NOMO-1 (cell line): ENCODE data around the gene L2HGDH.
"Not testable (repeated sequence)": the region's sequence is repeated elsewhere in the genome, so short reads cannot be mapped to it uniquely, and the experiment has no call there.

ENCODE experiments used
- DNase-seq, 2 experiments: peaks; one replicate each; lab custom pipeline; 2025; ENCODE audit not compliant: unreplicated experiment in 2 of 2; lab: John Stamatoyannopoulos, UW

The L2HGDH gene

GRCh38 chr14:50311972-50312733 is at the start of gene L2HGDH, which contains the start of gene DMAC2L:
TSS of gene L2HGDH (minus strand) at chr14:50312229. CDS start at chr14:50312150, 79 bp downstream.
TSS of gene DMAC2L (plus strand) at chr14:50312324. CDS start at chr14:50321488, 9,164 bp downstream.
- DNase-seq, result peak; percentile 92 to 97

GRCh38 chr14:50360851-50361250 is 48.8 kb upstream of the L2HGDH start:
- DNase-seq, result no peak

- DNase-seq, result no peak
Observed at GRCh38 chr14:50360093-50360492, 48.1 kb upstream of the L2HGDH start.

GRCh38 chr14:50359631-50360030 is 47.6 kb upstream of the L2HGDH start:
- no peak for DNase-seq

GRCh38 chr14:50357753-50358395 is 45.8 kb upstream of the L2HGDH start:
- DNase-seq, result no peak

- no peak for DNase-seq
Observed at GRCh38 chr14:50357124-50357523, 45.1 kb upstream of the L2HGDH start.

- DNase-seq, result not testable (repeated sequence)
Observed at GRCh38 chr14:50356283-50356682, 44.3 kb upstream of the L2HGDH start.

- DNase-seq, result no peak
Observed at GRCh38 chr14:50355692-50356091, 43.7 kb upstream of the L2HGDH start.

- DNase-seq, result no peak
Observed at GRCh38 chr14:50354527-50354926, 42.5 kb upstream of the L2HGDH start.

GRCh38 chr14:50353126-50353525 is 41.1 kb upstream of the L2HGDH start:
- no peak for DNase-seq

GRCh38 chr14:50352584-50352983 is 40.6 kb upstream of the L2HGDH start:
- DNase-seq, result no peak

- peak in 1 of 2 experiments; percentile 1 for DNase-seq
Observed at GRCh38 chr14:50350975-50351374, 38.9 kb upstream of the L2HGDH start.

GRCh38 chr14:50348933-50349332 is 36.9 kb upstream of the L2HGDH start:
- no peak for DNase-seq

GRCh38 chr14:50347521-50347920 is 35.5 kb upstream of the L2HGDH start:
- no peak for DNase-seq

- no peak for DNase-seq
Observed at GRCh38 chr14:50345846-50346422, 33.9 kb upstream of the L2HGDH start.

- DNase-seq, result no peak
Observed at GRCh38 chr14:50344876-50345563, 33.0 kb upstream of the L2HGDH start.

- no peak for DNase-seq
Observed at GRCh38 chr14:50344116-50344775, 32.2 kb upstream of the L2HGDH start.

- DNase-seq, result no peak
Observed at GRCh38 chr14:50343434-50343833, 31.4 kb upstream of the L2HGDH start.

GRCh38 chr14:50342221-50343078 is 30.4 kb upstream of the L2HGDH start:
- DNase-seq, result no peak

- no peak for DNase-seq
Observed at GRCh38 chr14:50340963-50341362, 28.9 kb upstream of the L2HGDH start.
